Measurements from ENCODE around the gene KCNAB2. TPM values are rescaled to one million over a fixed set of nuclear protein-coding genes. Genes with fewer than 3 reads are reported as not detected.

The KCNAB2 gene
- total RNA-seq, 1 experiment from 2014 or later = 28.5 TPM

- ATAC-seq = no peak
These were observed 23.2 kb downstream of the KCNAB2 start for GRCh38 chr1:6068932-6069331.

GRCh38 chr1:6069573-6069972 lies 23.9 kb downstream of the KCNAB2 start:
- H3K4me2 ChIP-seq (ENCODE audit: low read length) = no peak overlapping the region
- no TSS peak for BruUV-seq (replicated peaks)
- ATAC-seq = no peak

More at GRCh38 chr1:6068932-6069331, 23.2 kb downstream of the KCNAB2 start:
- ChIA-PET POLR2A (ENCODE audit: unreplicated experiment) (no interaction called here), CTCF (no interaction called here)
- no peak overlapping the region for H3K4me3 ChIP-seq (ENCODE audit: low read length)
- no peaks in the 10 kb centered on the region for H3K36me3 ChIP-seq (ENCODE audit: low read depth, low read length)
- no peaks in the 10 kb centered on the region for H3K9me2 ChIP-seq (replicated peaks; ENCODE audit: low read length)
- H3K27ac ChIP-seq (ENCODE audit: low read length) = no peak overlapping the region
- intact Hi-C loops (cut with micrococcal nuclease) = no loop called here
- H3K9me3 ChIP-seq (ENCODE audit: low read length) = no peaks in the 10 kb centered on the region
- H4K20me1 ChIP-seq (ENCODE audit: low read length) = no peaks in the 10 kb centered on the region
- H3K27me3 ChIP-seq (ENCODE audit: low read length) = no peaks in the 10 kb centered on the region
- H3K79me2 ChIP-seq (ENCODE audit: low read length) = no peaks in the 10 kb centered on the region
- no peaks in the 10 kb centered on the region for H3K4me1 ChIP-seq (ENCODE audit: insufficient read depth, low read length)
- H3F3A ChIP-seq (ENCODE audit: low read length, unreplicated experiment) = no peaks in the 10 kb centered on the region
- no peak for TF ChIP-seq EZH2 (IDR thresholded peaks at IDR 0.05; ENCODE audit: low read length, unreplicated experiment)
- TF ChIP-seq CTCF (conservative IDR thresholded peaks at IDR 0.05; ENCODE audit: low read depth, low read length) = no peak
- no peak for TF ChIP-seq EZH2phosphoT487 (IDR thresholded peaks at IDR 0.05; ENCODE audit: borderline replicate concordance, low read length)
- BruUV-seq (replicated peaks) = no TSS peak
- no peak overlapping the region for H3K4me2 ChIP-seq (ENCODE audit: low read length)
- H3K9ac ChIP-seq (ENCODE audit: low read length) = no peak overlapping the region
- DNase-seq = no peak
- H2AFZ ChIP-seq (ENCODE audit: low read length) = no peak overlapping the region

More at GRCh38 chr1:6069573-6069972, 23.9 kb downstream of the KCNAB2 start:
- Histone ChIP-seq H3K9me2 (replicated peaks; ENCODE audit: low read length) (no peaks in the 10 kb centered on the region), H3K79me2 (ENCODE audit: low read length) (no peaks in the 10 kb centered on the region), H3K4me1 (ENCODE audit: insufficient read depth, low read length) (no peaks in the 10 kb centered on the region), H3K27me3 (ENCODE audit: low read length) (no peaks in the 10 kb centered on the region), H3K4me3 (ENCODE audit: low read length) (no peak overlapping the region), H2AFZ (ENCODE audit: low read length) (no peak overlapping the region), H3K36me3 (ENCODE audit: low read depth, low read length) (no peaks in the 10 kb centered on the region), H4K20me1 (ENCODE audit: low read length) (no peaks in the 10 kb centered on the region), H3F3A (ENCODE audit: low read length, unreplicated experiment) (no peaks in the 10 kb centered on the region), H3K27ac (ENCODE audit: low read length) (no peak overlapping the region), H3K9me3 (ENCODE audit: low read length) (no peaks in the 10 kb centered on the region), H3K9ac (ENCODE audit: low read length) (no peak overlapping the region)
- intact Hi-C loops (cut with micrococcal nuclease) = no loop called here
- ChIA-PET POLR2A (ENCODE audit: unreplicated experiment) (no interaction called here), CTCF (no interaction called here)
- no peak for DNase-seq
- TF ChIP-seq CTCF (conservative IDR thresholded peaks at IDR 0.05; ENCODE audit: low read depth, low read length) = no peak
- TF ChIP-seq EZH2phosphoT487 (IDR thresholded peaks at IDR 0.05; ENCODE audit: borderline replicate concordance, low read length) = no peak
- TF ChIP-seq EZH2 (IDR thresholded peaks at IDR 0.05; ENCODE audit: low read length, unreplicated experiment) = no peak
